Parathyroid adenoma (tissue), 2 donors: ENCODE measurements around the gene CSNK2A2.

Source experiments
- H2AFZ ChIP-seq: fragments of 300-600 bp; sonication (generic); one replicate; pipeline ENCODE4 v1.7.0; 2017; ENCODE audit warnings: antibody characterized with exemption, mild to moderate bottlenecking
- H3K27ac ChIP-seq: fragments of 300-600 bp; sonication (generic); one replicate; pipeline ENCODE4 v1.7.0; 2017
- H3K27me3 ChIP-seq: fragments of 300-600 bp; sonication (generic); one replicate; pipeline ENCODE4 v1.7.0; 2017; ENCODE audit warnings: low read length; ENCODE audit not compliant: control insufficient read depth, insufficient read depth
- H3K36me3 ChIP-seq: fragments of 300-600 bp; sonication (generic); one replicate; pipeline ENCODE4 v1.7.0; 2017; ENCODE audit warnings: low read length; ENCODE audit not compliant: control insufficient read depth, insufficient read depth
- H3K4me1 ChIP-seq: fragments of 300-600 bp; sonication (generic); one replicate; pipeline ENCODE4 v1.7.0; 2017; ENCODE audit warnings: control low read depth
- H3K4me2 ChIP-seq: fragments of 300-600 bp; sonication (generic); one replicate; pipeline ENCODE4 v1.7.0; 2017; ENCODE audit warnings: low read length
- H3K4me3 ChIP-seq: fragments of 300-600 bp; sonication (generic); one replicate; pipeline ENCODE4 v1.7.0; 2017; ENCODE audit warnings: low read depth, low read length
- H3K79me2 ChIP-seq: fragments of 300-600 bp; sonication (generic); one replicate; pipeline ENCODE4 v1.7.0; 2017; ENCODE audit warnings: control low read depth
- H3K9ac ChIP-seq: fragments of 300-600 bp; sonication (generic); one replicate; pipeline ENCODE4 v1.7.0; 2017; ENCODE audit warnings: mild to moderate bottlenecking
- H3K9me3 ChIP-seq: fragments of 300-600 bp; sonication (generic); one replicate; pipeline ENCODE4 v1.7.0; 2017; ENCODE audit warnings: low read length; ENCODE audit not compliant: control insufficient read depth
- CTCF ChIP-seq: fragments of 300-600 bp; sonication (generic); IDR thresholded peaks from one replicate; pipeline ENCODE4 v1.7.0; 2017; ENCODE audit warnings: antibody characterized with exemption, mild to moderate bottlenecking
- donor health status: primary hyperparathyroidism.

Gene CSNK2A2

GRCh38 chr16:58119509-58119845 is 78.4 kb downstream of the CSNK2A2 start:
- Histone ChIP-seq H3K27me3 (no peaks in the 10 kb centered on the region), H3K27ac (no peak overlapping the region), H3K79me2 (peaks cover 62% of the 10 kb centered on the region), H3K4me3 (no peak overlapping the region), H2AFZ (no peak overlapping the region), H3K4me1 (peaks cover 5% of the 10 kb centered on the region), H3K9ac (no peak overlapping the region), H3K9me3 (no peaks in the 10 kb centered on the region), H3K4me2 (no peak overlapping the region), H3K36me3 (no peaks in the 10 kb centered on the region)
- TF ChIP-seq CTCF = no peak

GRCh38 chr16:58118801-58119508 is 79.0 kb downstream of the CSNK2A2 start:
- Histone ChIP-seq H3K4me2 (no peak overlapping the region), H3K79me2 (peaks cover 56% of the 10 kb centered on the region), H3K36me3 (no peaks in the 10 kb centered on the region), H3K9ac (no peak overlapping the region), H3K27ac (no peak overlapping the region), H3K27me3 (no peaks in the 10 kb centered on the region), H3K9me3 (no peaks in the 10 kb centered on the region), H3K4me1 (peaks cover 5% of the 10 kb centered on the region), H2AFZ (no peak overlapping the region), H3K4me3 (no peak overlapping the region)
- no peak for TF ChIP-seq CTCF

GRCh38 chr16:58116529-58116928 is 81.4 kb downstream of the CSNK2A2 start:
- no peak overlapping the region for H3K4me3 ChIP-seq
- no peaks in the 10 kb centered on the region for H3K9me3 ChIP-seq
- TF ChIP-seq CTCF = no peak
- H3K4me2 ChIP-seq = no peak overlapping the region
- H3K4me1 ChIP-seq = peaks cover 2% of the 10 kb centered on the region
- no peak overlapping the region for H2AFZ ChIP-seq
- H3K36me3 ChIP-seq = no peaks in the 10 kb centered on the region
- peaks cover 41% of the 10 kb centered on the region for H3K79me2 ChIP-seq
- H3K27ac ChIP-seq = no peak overlapping the region
- no peaks in the 10 kb centered on the region for H3K27me3 ChIP-seq
- no peak overlapping the region for H3K9ac ChIP-seq

- H3K27ac ChIP-seq = no peak overlapping the region
- H3K9ac ChIP-seq = no peak overlapping the region
- peaks cover 40% of the 10 kb centered on the region for H3K79me2 ChIP-seq
- no peak overlapping the region for H2AFZ ChIP-seq
- no peak for TF ChIP-seq CTCF
- no peak overlapping the region for H3K4me2 ChIP-seq
- no peaks in the 10 kb centered on the region for H3K4me1 ChIP-seq
- H3K9me3 ChIP-seq = no peaks in the 10 kb centered on the region
- no peaks in the 10 kb centered on the region for H3K36me3 ChIP-seq
- no peak overlapping the region for H3K4me3 ChIP-seq
- H3K27me3 ChIP-seq = no peaks in the 10 kb centered on the region
These were observed 81.8 kb downstream of the CSNK2A2 start for GRCh38 chr16:58116081-58116480.
